Measurements from ENCODE around the gene SCAMP1.
A peak's percentile ranks its signal among the peaks of the same experiment; 100 is the strongest.
"Not testable (repeated sequence)": the region's sequence is repeated elsewhere in the genome, so short reads cannot be mapped to it uniquely, and the experiment has no call there.

The SCAMP1 gene

GRCh38 chr5:78339617-78340436 lies 20.6 kb upstream of the SCAMP1 start:
- DNase-seq (ENCODE audit: low read depth) = no peak
- TF ChIP-seq, protein P1, sequence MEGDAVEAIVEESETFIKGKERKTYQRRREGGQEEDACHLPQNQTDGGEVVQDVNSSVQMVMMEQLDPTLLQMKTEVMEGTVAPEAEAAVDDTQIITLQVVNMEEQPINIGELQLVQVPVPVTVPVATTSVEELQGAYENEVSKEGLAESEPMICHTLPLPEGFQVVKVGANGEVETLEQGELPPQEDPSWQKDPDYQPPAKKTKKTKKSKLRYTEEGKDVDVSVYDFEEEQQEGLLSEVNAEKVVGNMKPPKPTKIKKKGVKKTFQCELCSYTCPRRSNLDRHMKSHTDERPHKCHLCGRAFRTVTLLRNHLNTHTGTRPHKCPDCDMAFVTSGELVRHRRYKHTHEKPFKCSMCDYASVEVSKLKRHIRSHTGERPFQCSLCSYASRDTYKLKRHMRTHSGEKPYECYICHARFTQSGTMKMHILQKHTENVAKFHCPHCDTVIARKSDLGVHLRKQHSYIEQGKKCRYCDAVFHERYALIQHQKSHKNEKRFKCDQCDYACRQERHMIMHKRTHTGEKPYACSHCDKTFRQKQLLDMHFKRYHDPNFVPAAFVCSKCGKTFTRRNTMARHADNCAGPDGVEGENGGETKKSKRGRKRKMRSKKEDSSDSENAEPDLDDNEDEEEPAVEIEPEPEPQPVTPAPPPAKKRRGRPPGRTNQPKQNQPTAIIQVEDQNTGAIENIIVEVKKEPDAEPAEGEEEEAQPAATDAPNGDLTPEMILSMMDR (IDR thresholded peaks at IDR 0.05; ENCODE audit: low read depth, low read length, missing control alignments) = no peak
- no peak overlapping the region for H3K4me3 ChIP-seq (ENCODE audit: low read depth, low read length)
- in situ Hi-C loops (cut with HindIII; ENCODE audit: low sequenced_read_pairs) = no loop called here

GRCh38 chr5:78341440-78341839 lies 19.0 kb upstream of the SCAMP1 start:
- no peak for DNase-seq (ENCODE audit: low read depth)
- no peak overlapping the region for H3K4me3 ChIP-seq (ENCODE audit: low read depth, low read length)
- TF ChIP-seq, protein P1 (IDR thresholded peaks at IDR 0.05; ENCODE audit: low read depth, low read length, missing control alignments) = no peak
- in situ Hi-C loops (cut with HindIII; ENCODE audit: low sequenced_read_pairs) = no loop called here

DNA sequence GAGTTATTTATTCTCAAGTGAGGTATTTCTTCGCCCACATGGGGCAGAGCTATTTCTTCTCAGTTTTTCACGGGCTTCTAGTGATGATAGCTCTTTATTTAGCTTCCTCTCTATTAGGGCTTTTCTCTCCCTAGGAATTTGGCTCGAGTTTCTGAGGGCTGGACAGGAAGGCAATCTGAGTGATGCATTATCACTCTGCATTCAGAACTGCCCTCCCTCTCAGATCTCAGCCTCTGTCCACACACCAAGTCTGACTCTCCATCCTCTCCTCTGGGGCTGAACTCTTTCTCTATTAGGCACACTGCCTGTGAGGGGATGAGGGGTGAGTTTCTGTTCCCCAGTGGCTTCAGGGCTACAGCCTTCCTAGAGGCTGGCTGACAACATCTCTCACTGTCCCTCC lies 14.9 kb upstream of the SCAMP1 start:
- no peak for DNase-seq (ENCODE audit: low read depth)
- TF ChIP-seq, protein P1 (IDR thresholded peaks at IDR 0.05; ENCODE audit: low read depth, low read length, missing control alignments) = no peak
- in situ Hi-C loops (cut with HindIII; ENCODE audit: low sequenced_read_pairs) = no loop called here
- H3K4me3 ChIP-seq (ENCODE audit: low read depth, low read length) = no peak overlapping the region

GRCh38 chr5:78353520-78353919 lies 6.9 kb upstream of the SCAMP1 start:
- in situ Hi-C loops (cut with HindIII; ENCODE audit: low sequenced_read_pairs) = no loop called here
- no peak for DNase-seq (ENCODE audit: low read depth)
- no peak overlapping the region for H3K4me3 ChIP-seq (ENCODE audit: low read depth, low read length)
- TF ChIP-seq, protein P1 (IDR thresholded peaks at IDR 0.05; ENCODE audit: low read depth, low read length, missing control alignments) = no peak

GRCh38 chr5:78354066-78354670 lies 6.2 kb upstream of the SCAMP1 start:
- in situ Hi-C loops (cut with HindIII; ENCODE audit: low sequenced_read_pairs) = no loop called here
- DNase-seq (ENCODE audit: low read depth) = no peak
- no peak overlapping the region for H3K4me3 ChIP-seq (ENCODE audit: low read depth, low read length)
- TF ChIP-seq, protein P1 (IDR thresholded peaks at IDR 0.05; ENCODE audit: low read depth, low read length, missing control alignments) = no peak

- in situ Hi-C loops (cut with HindIII; ENCODE audit: low sequenced_read_pairs) = no loop called here
- no peak overlapping the region for H3K4me3 ChIP-seq (ENCODE audit: low read depth, low read length)
- DNase-seq (ENCODE audit: low read depth) = no peak
- TF ChIP-seq, protein P1 (IDR thresholded peaks at IDR 0.05; ENCODE audit: low read depth, low read length, missing control alignments) = no peak
Measured at GRCh38 chr5:78355561-78355960, 4.9 kb upstream of the SCAMP1 start.

DNA sequence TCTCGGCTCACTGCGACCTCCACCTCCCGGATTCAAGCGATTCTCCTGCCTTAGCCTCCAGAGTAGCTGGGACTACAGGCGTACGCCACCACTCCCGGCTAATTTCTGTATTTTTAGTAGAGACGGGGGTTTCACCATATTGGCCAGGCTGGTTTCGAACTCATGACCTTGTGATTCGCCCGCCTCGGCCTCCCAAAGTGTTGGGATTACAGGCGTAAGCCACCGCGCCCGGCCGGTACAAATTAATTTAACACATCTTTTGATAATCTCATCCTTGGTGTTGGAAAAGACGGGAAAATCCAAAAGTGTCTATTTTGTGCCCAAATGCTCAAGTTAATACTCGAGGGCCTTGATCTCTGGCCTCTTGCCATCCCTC lies 974 bp upstream of the SCAMP1 start:
- DNase-seq (ENCODE audit: low read depth); in situ Hi-C loops (cut with HindIII; ENCODE audit: low sequenced_read_pairs): not testable (repeated sequence)
- peak overlapping the region; percentile 99 for H3K4me3 ChIP-seq (ENCODE audit: low read depth, low read length)

Measured in astrocyte of the cerebellum (primary cell).